GM12872 (cell line): ENCODE data around the gene LUC7L3.

ENCODE experiments used
- TF ChIP-seq, protein P1 (sequence below): IDR thresholded peaks from 3 replicates; pipeline ENCODE4 v1.5.1; 2011; ENCODE audit warnings: low read depth, mild to moderate bottlenecking, low read length, moderate library complexity; ENCODE audit not compliant: insufficient read depth

The LUC7L3 gene

DNA sequence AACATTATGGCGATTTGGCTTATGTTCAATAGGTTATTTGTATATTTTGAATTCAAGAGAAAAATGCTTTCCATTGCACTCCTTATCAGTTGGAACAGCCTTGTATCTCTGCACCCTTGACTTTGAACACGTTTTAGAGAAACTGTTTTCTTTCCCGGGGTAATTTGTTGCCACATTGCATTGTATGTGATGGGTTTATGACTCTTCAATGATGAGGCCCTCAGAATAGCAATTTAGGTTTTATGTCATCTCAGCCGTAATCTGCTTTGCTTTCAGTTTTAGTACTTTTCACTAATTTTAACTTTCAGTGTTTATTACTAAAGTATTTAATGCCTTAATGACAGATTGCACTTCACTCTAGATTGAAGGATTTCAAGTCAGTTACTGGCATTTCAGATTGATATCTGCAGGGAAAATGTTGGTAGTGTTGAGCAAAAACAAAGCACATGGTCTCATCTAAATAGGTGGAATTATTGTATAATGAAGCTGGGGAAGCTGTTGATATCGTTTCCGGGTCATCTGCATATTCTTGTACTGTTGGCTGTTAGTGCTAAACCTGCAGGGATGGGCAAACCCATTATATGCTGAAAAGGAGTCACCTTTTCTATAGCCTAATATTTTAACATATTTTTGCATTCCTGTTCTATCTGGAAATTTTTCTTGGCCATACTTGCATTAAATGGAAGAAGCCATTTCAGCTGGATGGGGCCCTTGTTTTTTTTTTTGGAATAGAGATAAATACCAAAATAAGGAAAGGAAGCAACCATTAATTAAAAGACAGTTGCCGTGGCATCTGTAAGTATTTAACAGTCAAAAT lies 2.0 kb downstream of the LUC7L3 start:
- TF ChIP-seq, protein P1, sequence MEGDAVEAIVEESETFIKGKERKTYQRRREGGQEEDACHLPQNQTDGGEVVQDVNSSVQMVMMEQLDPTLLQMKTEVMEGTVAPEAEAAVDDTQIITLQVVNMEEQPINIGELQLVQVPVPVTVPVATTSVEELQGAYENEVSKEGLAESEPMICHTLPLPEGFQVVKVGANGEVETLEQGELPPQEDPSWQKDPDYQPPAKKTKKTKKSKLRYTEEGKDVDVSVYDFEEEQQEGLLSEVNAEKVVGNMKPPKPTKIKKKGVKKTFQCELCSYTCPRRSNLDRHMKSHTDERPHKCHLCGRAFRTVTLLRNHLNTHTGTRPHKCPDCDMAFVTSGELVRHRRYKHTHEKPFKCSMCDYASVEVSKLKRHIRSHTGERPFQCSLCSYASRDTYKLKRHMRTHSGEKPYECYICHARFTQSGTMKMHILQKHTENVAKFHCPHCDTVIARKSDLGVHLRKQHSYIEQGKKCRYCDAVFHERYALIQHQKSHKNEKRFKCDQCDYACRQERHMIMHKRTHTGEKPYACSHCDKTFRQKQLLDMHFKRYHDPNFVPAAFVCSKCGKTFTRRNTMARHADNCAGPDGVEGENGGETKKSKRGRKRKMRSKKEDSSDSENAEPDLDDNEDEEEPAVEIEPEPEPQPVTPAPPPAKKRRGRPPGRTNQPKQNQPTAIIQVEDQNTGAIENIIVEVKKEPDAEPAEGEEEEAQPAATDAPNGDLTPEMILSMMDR, result no peak

DNA sequence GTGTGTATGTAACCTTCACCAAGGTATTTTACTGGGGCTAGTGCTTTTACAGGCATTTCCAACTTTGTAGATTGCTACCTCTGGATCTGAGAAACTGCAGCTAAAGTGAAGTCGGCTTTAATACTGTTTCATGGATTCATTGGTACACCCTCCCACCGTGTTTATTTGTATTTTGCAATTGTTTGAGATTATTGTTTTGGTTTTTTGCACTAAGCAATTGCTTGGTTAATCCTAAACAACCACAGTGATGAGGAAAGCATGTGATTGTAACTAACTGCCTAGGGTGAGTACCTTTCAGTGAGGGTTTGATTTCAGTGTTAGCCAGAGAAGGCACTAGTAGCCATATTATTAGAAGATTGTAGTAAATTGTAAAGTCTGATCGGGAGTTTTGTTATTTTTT lies 3.3 kb downstream of the LUC7L3 start:
- TF ChIP-seq, protein P1, result no peak

DNA sequence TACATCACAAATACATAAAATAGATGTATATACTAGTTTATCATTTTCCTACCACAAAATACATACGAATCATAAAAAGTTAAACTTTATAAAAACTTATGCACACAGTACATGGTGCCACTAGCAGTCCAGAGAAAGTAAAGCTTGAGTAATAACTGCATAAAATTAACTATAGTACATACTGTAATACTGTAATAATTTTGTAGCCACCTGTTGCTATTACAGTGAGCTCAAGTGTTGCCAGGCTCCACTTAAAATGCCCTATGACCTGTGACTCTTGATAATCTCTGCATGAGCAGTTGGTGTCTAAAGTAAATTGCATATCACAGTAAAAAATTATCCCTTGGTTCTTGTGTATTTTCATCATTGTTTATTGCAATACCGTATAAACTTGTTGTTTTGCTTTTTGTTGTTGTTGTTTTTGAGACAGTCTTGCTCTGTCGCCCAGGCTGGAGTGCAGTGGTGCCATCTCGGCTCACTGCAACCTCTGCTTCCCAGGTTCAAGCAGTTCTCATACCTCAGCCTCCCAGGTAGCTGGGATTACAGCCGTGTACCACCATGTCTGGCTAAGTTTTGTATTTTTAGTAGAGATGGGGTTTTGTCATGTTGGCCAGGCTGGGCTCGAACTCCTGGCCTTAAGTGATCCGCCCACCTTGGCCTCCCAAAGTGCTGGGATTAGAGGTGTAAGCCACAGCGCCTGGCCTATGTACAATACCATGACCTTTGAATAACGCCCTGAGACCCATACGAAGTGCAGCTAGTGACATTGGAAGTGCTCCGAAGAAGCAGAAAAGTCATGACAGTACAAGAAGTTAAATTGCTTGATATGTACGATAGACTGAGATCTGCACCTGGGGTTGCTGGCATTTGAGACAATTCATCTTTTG lies 6.6 kb downstream of the LUC7L3 start:
- TF ChIP-seq, protein P1, result no peak

DNA sequence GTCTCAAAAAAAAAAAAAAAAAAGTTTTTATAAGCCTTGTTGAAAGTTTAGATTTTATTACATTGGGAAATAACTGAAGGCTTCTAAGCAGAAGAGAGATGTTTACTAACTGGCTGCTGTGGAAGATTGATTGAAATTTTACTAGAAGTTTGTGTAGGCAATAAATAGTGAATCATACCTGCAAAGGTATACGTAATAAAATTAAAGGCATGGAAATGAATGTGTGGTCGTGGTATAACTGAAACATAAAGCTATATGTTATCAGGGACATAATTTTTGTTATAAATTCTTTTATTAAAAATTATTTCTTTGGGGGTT lies 8.7 kb downstream of the LUC7L3 start:
- TF ChIP-seq, protein P1, result no peak

DNA sequence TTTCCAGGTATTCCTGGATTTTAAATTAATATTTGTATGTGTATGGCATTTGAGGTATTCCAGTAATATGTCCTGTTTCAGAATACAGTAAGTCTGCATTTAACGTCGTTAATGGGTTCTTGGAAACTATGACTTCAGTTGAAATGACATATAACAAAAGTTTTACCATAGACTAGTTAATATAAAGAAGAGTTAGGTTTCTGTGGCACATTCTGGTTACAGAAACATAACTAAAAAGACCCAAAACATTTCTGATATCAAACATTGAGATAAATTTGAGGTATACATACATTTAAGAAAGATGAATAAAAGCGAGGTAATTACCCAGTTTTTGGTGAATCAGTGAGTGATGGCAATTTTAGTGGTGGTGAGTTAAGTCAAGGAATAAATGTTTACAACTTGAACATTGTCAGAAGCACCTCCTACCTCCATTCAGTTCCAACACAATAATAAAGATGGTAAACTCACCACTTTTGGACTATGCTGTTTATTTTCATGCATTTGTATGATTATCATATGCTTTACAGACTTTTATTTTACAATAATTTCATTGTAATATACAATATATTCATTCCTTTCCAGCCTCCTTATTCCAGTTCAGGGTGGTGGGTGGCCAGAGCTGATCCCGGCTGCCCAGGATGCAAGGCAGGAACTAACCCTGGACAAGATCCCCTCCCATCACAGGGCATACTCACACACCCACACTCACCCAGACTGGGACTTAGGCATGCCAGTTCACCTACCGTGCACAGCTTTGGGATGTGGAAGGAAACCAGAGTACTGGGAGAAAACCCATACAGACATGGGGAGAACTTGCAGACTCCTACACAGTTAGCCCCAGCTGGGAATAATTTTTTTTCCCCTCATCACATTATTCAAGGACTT lies 9.7 kb downstream of the LUC7L3 start:
- TF ChIP-seq, protein P1, result no peak

DNA sequence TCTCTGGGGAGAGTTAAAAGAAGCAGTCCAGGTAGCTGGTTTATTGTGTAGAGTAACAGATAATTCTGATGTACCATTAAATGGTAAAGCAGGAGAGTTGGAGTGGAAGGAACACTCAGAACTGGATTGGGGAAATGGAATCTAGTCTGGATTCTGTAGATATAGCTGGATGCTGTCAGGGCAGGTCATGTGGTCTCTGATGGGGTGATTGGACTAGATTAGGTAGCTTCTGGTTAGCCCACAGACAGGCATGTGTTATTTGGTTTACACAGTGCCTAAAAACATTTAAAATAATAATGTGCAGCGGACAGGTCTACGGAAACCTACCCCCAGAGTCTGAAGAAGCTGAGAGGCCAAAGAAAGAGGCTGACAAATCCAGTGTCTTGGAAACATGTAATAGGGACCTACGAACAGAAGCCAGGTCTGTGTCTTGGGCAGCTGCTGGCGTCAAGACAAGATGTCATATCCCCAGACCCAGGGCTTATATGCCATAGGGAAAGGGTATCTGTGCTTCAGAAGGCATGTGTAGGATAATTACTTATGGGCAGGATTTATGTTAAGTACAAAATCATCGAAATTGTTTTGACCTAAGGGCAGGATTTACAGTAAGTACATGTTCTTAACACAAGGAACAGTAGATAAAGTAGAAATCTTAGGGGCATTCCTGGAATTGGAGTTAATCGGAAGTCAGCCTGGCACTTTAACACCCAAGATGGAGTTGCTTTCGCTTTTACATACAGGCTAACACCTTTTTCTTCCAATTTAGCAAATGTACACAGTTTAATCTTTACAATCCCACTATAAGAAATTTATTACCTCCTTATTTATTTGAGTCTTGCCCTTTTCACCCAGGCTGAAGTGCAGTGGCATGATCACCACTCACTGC lies 12.4 kb downstream of the LUC7L3 start:
- TF ChIP-seq, protein P1, result no peak
